ENCODE results near the gene STIP1.

GRCh38 chr11:64165842-64166635 lies 19.9 kb upstream of the STIP1 start, which contains the start of gene MACROD1:
- TF ChIP-seq CTCF (IDR thresholded peaks at IDR 0.05) (no peak), POLR2A (IDR thresholded peaks at IDR 0.05) (peak; percentile 59 to 67 (median 67))
